GM12865 (cell line): ENCODE data around the gene LATS2.

Experiments used
- DNase-seq: peaks from one replicate; pipeline ENCODE4 v3.0.0; 2010; ENCODE audit warnings: low read depth
- H3K4me3 ChIP-seq: 2 replicates; pipeline ENCODE4 v1.5.1; 2011; ENCODE audit warnings: mild to moderate bottlenecking, low read depth, low read length, control low read depth
- CTCF ChIP-seq: IDR thresholded peaks from 2 replicates; pipeline ENCODE4 v1.5.1; 2011; ENCODE audit warnings: low read length, control low read depth, low read depth, inconsistent platforms; ENCODE audit not compliant: insufficient read depth; ENCODE audit errors: missing control alignments

Gene LATS2

GRCh38 chr13:21075379-21076249 is 14.2 kb upstream of the LATS2 start:
- peak; percentile 20 for DNase-seq
- peak overlapping the region; percentile 37 for H3K4me3 ChIP-seq
- no peak for TF ChIP-seq CTCF

DNA sequence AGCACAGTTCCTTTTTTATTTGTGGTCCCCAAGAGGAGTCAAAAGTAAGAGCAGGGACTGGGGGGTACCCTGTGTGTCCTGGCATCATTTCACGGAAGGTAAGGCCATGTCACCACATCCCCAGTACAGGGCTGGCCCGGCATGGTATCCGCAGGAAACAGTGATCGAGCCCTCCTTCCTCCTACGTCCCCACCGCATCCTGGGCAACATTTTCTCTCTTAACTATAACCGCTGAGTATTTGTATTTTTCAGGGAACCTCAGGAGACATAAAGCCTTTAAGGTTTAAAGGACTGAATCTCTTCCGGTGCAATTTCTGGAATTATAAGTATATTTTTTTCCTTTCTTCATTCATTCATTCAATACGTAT is 13.6 kb upstream of the LATS2 start:
- no peak for DNase-seq
- H3K4me3 ChIP-seq, result no peak overlapping the region
- no peak for TF ChIP-seq CTCF

GRCh38 chr13:21074546-21074945 is 13.2 kb upstream of the LATS2 start:
- TF ChIP-seq CTCF, result no peak
- DNase-seq, result no peak
- H3K4me3 ChIP-seq, result no peak overlapping the region

- H3K4me3 ChIP-seq, result no peak overlapping the region
- TF ChIP-seq CTCF, result no peak
- DNase-seq, result no peak
These were observed 10.5 kb upstream of the LATS2 start for GRCh38 chr13:21071924-21072323.

GRCh38 chr13:21071015-21071414 is 9.6 kb upstream of the LATS2 start:
- DNase-seq, result no peak
- H3K4me3 ChIP-seq, result no peak overlapping the region
- TF ChIP-seq CTCF, result no peak

DNA sequence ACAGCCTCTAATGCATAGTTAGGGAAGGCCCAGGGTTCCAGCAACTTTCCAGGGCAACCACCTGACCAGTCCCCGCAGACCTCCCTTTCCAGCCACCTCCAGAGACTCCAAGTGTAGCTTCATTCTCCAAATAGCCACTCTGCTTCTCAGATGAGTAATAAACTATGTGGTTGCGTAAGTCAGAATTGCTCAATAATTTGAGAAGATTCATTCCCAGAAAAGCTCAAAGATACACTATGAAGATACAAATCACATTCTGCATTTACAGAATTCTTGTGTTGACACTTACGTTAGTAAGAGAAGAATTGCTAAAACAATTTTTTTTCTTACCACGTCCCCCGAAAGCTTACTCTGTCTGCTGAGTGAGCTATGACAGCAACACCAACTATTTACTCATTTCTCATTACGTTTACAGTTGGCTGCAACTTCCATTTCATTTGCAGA is 8.2 kb upstream of the LATS2 start:
- TF ChIP-seq CTCF, result no peak
- DNase-seq, result no peak
- no peak overlapping the region for H3K4me3 ChIP-seq

DNA sequence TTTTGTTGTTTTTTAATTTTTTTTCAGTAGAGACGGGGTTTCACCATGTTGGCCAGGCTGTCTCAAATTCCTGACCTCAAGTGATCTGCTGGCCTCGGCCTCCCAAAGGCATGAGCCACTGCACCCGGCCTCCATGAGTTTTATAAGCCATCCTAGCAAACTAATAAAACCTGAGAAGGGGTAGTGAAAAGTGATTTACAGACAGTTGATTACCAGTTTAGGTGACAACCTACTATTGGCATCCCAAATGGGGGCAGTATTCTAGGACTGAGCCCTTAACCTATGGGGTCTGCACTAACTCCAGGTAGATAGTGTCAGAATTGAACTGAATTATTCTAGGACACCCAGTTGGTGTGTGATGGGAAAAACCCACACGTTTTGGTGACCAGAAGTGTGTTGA is 6.5 kb upstream of the LATS2 start:
- no peak for TF ChIP-seq CTCF
- DNase-seq, result no peak

More for the DNA sequence above, 6.5 kb upstream of the LATS2 start:
- no peak overlapping the region for H3K4me3 ChIP-seq
